ENCODE measurements around the gene DNAJC4.

The DNAJC4 gene

GRCh38 chr11:64261556-64262080 is 31.3 kb downstream of the DNAJC4 start:
- DNase-seq, result no peak

GRCh38 chr11:64262271-64263002 is 32.1 kb downstream of the DNAJC4 start:
- DNase-seq, result no peak

GRCh38 chr11:64263021-64263946 is 32.9 kb downstream of the DNAJC4 start:
- DNase-seq, result no peak

- no peak for DNase-seq
Measured at GRCh38 chr11:64263947-64264317, 33.6 kb downstream of the DNAJC4 start.

- DNase-seq, result no peak
Measured at GRCh38 chr11:64264371-64264852, 34.1 kb downstream of the DNAJC4 start.

GRCh38 chr11:64265176-64266160 is 35.1 kb downstream of the DNAJC4 start:
- DNase-seq, result no peak

GRCh38 chr11:64266339-64266738 is 36.0 kb downstream of the DNAJC4 start:
- DNase-seq, result no peak

- no peak for DNase-seq
Measured at GRCh38 chr11:64267207-64267945, 37.0 kb downstream of the DNAJC4 start.

GRCh38 chr11:64268025-64268892 is 37.9 kb downstream of the DNAJC4 start:
- no peak for DNase-seq

GRCh38 chr11:64268893-64269539 is 38.7 kb downstream of the DNAJC4 start:
- DNase-seq, result no peak

GRCh38 chr11:64269540-64270220 is 39.3 kb downstream of the DNAJC4 start:
- DNase-seq, result peak; percentile 68

- DNase-seq, result no peak
Measured at GRCh38 chr11:64275031-64275800, 44.9 kb downstream of the DNAJC4 start.

GRCh38 chr11:64275841-64276240 is 45.5 kb downstream of the DNAJC4 start:
- no peak for DNase-seq

GRCh38 chr11:64276653-64277431 is 46.5 kb downstream of the DNAJC4 start:
- DNase-seq, result peak; percentile 92

- DNase-seq, result no peak
Measured at GRCh38 chr11:64278576-64279190, 48.3 kb downstream of the DNAJC4 start.

GRCh38 chr11:64281957-64282770 is 51.8 kb downstream of the DNAJC4 start:
- DNase-seq, result no peak
